Ascending aorta (tissue), 2 donors: ENCODE data around the gene MT1X. TPM values are rescaled to one million over a fixed set of nuclear protein-coding genes. Genes with fewer than 3 reads are reported as not detected.
"Not testable (repeated sequence)": the region's sequence is repeated elsewhere in the genome, so short reads cannot be mapped to it uniquely, and the experiment has no call there.

ENCODE experiments used
- DNase-seq, 2 donors: peaks; one replicate each; pipeline ENCODE4 v3.0.0-alpha.2; 2019; ENCODE audit warnings: low spot score in 2 of 2
- H3K27ac ChIP-seq, 2 donors: fragments of 200-600 bp; sonication (generic); one replicate each; pipeline ENCODE4 v1.5.1; 2016 to 2017; ENCODE audit warnings: mild to moderate bottlenecking in 1 of 2
- H3K27me3 ChIP-seq: fragments of 200-600 bp; sonication (generic); one replicate; pipeline ENCODE4 v1.5.1; 2017
- H3K36me3 ChIP-seq, 2 donors: fragments of 200-600 bp; sonication (generic); one replicate each; pipeline ENCODE4 v1.5.1; 2016
- H3K4me1 ChIP-seq, 2 donors: fragments of 200-600 bp; sonication (generic); one replicate each; pipeline ENCODE4 v1.5.1; 2016 to 2017; ENCODE audit warnings: mild to moderate bottlenecking in 1 of 2
- H3K4me3 ChIP-seq, 2 donors: fragments of 200-600 bp; sonication (generic); one replicate each; pipeline ENCODE4 v1.5.1; 2016 to 2017; ENCODE audit warnings: mild to moderate bottlenecking in 1 of 2
- H3K9me3 ChIP-seq, 2 donors: fragments of 200-600 bp; sonication (generic); one replicate each; pipeline ENCODE4 v1.5.1; 2016
- CTCF ChIP-seq, 3 experiments: fragments of 200-600 bp in 2 of 3; fragments of 450-650 bp in 1 of 3; sonication (generic) in 2 of 3; IDR thresholded peaks; one replicate each; pipeline ENCODE4 v1.5.1; 2016 to 2019; ENCODE audit warnings: antibody characterized with exemption in 3 of 3, mild to moderate bottlenecking in 1 of 3, moderate library complexity in 1 of 3
- intact Hi-C: fragments of 100-400 bp; cut with DNase I; formaldehyde crosslinking; loops from one replicate; pipeline ENCODE4 v1.15.1; 2023
- total RNA-seq: library from RNA; depleted of rRNA; stranded (reverse); fragments of >200 nt; gene quantifications from one replicate; pipeline ENCODE4 v1.1.0, GENCODE V29; 2016

Gene MT1X
- total RNA-seq, 1 donor from 2014 or later, result 2,291 TPM

- peak in 1 of 2 donors; percentile 73 for DNase-seq
- no peaks in the 10 kb centered on the region for H3K36me3 ChIP-seq
- peaks cover 5% of the 10 kb centered on the region for H3K27me3 ChIP-seq
- no peak within 1 kb of the TSS for H3K27ac ChIP-seq
- no peaks in the 10 kb centered on the region for H3K9me3 ChIP-seq
- intact Hi-C loops, result no loop called here
- peak within 1 kb of the TSS; percentile 24 to 44 for H3K4me3 ChIP-seq
- TF ChIP-seq CTCF (IDR thresholded peaks at IDR 0.05), result no peak
- H3K4me1 ChIP-seq, result peaks cover 0 to 10% of the 10 kb centered on the region in 2 donors
Measured at GRCh38 chr16:56667581-56668571, 14.4 kb upstream of the MT1X start, which contains the start of gene MT1G. MT1G (minus strand) TSS chr16:56668065; CDS start chr16:56667993, 72 bp downstream.

DNA sequence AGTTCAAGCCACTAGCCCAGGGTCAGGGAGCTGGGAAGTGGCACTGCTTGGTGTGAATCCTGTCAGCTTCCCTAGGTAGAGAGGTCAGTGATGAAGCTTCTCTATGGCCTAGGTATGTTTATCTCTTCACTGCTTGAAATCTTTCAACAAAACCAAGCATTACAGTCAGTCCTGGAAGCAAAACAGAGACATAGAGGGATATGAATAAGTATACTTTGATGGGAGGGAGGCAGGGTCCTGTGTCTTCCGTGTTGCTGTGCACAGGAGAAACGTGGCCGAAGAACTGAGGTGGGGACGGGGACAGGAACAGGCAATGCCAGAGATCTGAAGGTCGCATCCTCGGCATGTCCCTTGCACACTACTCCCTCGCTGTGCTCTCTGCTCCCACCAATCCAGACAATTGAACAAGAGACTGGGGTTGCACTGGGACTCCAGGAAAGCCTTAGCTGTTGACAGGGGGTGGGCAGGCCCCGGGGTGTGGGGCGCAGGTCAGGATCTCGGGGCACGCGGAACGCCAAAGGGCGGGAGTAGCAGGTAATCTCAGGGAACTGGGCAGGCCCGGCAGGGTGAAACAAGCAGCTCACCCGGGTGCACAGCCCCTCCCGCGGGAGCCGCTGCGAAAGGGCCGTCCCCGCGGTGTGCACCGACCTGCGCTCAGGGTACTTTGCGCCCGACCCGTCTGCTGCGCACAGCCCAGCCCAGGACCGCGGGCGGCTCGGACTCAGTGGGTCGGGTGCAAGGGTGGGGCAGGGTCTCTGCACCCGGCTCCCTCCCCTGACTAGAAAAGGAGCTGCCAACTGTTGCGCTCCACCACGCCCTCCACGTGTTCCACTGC is 13.0 kb upstream of the MT1X start, which contains the start of gene MT1H:
Gene MT1H, plus strand, starts transcription at position 810 of the 835 bp plus-strand sequence. CDS start 71 bp downstream, outside the sequence.
- intact Hi-C loops, result no loop called here
- Histone ChIP-seq H3K27ac (no peak within 1 kb of the TSS), H3K4me3 (no peak within 1 kb of the TSS), H3K9me3 (no peaks in the 10 kb centered on the region), H3K4me1 (peaks cover 0 to 7% of the 10 kb centered on the region in 2 donors), H3K27me3 (no peaks in the 10 kb centered on the region), H3K36me3 (no peaks in the 10 kb centered on the region)
- no peak for DNase-seq
- TF ChIP-seq CTCF (IDR thresholded peaks at IDR 0.05), result no peak

DNA sequence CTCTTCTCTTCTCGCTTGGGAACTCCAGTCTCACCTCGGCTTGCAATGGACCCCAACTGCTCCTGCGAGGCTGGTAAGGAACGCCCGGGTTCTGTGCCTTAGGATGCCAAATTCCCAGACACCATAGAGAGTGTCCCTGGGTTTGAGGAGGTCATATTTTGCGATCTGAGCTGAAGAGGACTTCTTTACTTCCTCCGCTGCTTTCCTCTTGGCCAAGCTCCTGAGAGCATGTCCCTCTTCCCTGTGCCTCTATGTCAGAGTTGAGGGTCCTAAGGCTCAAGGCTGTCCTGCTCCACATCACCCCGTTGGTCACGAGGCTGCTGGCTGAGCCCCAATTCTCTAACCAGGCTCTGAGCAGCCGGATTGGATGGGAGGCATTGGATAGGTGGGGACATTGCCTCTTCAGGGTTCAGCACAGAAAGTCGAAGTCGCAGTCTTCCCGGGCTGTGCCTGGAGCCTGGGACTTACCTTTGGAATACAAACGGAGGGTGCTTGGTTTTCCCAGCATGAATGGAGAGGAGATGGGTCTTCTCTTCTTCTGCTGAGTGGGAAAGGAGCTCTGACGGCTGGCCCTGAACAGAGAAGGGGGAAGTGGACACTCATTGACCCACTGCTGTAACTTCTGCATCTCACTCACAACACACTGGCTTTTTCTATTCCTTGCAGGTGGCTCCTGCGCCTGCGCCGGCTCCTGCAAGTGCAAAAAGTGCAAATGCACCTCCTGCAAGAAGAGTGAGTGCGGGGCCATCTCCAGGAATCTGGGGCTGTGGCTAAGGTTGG is 12.2 kb upstream of the MT1X start:
- Histone ChIP-seq H3K9me3 (no peaks in the 10 kb centered on the region), H3K27ac (no peak overlapping the region), H3K27me3 (no peaks in the 10 kb centered on the region), H3K4me1 (peaks cover 0 to 7% of the 10 kb centered on the region in 2 donors), H3K36me3 (no peaks in the 10 kb centered on the region), H3K4me3 (no peak overlapping the region)
- intact Hi-C loops, result no loop called here
- DNase-seq, result no peak
- TF ChIP-seq CTCF (IDR thresholded peaks at IDR 0.05), result no peak

GRCh38 chr16:56670620-56670934 is 11.7 kb upstream of the MT1X start:
- Histone ChIP-seq H3K9me3 (no peaks in the 10 kb centered on the region), H3K36me3 (no peaks in the 10 kb centered on the region), H3K27me3 (no peaks in the 10 kb centered on the region), H3K27ac (no peak overlapping the region), H3K4me1 (peaks cover 0 to 8% of the 10 kb centered on the region in 2 donors), H3K4me3 (no peak overlapping the region)
- no peak for TF ChIP-seq CTCF (IDR thresholded peaks at IDR 0.05)
- DNase-seq, result no peak
- intact Hi-C loops, result no loop called here

DNA sequence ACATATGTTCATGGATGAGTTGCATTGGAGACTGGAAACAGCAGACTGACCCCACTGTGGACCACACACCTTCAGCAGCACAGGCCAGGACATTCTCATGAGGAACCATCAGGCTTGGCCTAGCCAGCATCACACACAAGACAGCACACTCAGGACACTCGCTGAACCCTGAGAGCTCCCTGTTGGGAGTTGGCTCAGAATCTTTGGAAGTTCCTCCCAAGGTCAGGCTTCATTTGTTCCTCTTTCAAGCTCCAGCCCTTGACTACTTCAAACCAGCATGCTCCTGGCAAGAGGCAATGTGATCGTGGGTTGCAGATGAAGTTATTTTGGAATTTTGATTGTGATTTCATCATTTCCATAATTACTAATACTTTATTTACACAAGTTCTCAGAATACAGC is 10.6 kb upstream of the MT1X start:
- H3K4me3 ChIP-seq, H3K9me3 ChIP-seq, DNase-seq, H3K27ac ChIP-seq, H3K36me3 ChIP-seq, H3K27me3 ChIP-seq, intact Hi-C loops: not testable (repeated sequence)
- peaks cover 0 to 11% of the 10 kb centered on the region in 2 donors for H3K4me1 ChIP-seq

GRCh38 chr16:56672171-56672570 is 10.1 kb upstream of the MT1X start:
- H3K36me3 ChIP-seq, H3K27ac ChIP-seq, H3K27me3 ChIP-seq, DNase-seq, H3K4me3 ChIP-seq, intact Hi-C loops, H3K9me3 ChIP-seq: not testable (repeated sequence)
- H3K4me1 ChIP-seq, result peaks cover 0 to 11% of the 10 kb centered on the region in 2 donors
